HTERT RPE-1 (cell line): ENCODE results near the gene CPLX4.

Source experiments
- in situ Hi-C: fragments of 300-500 bp; cut with MboI; formaldehyde crosslinking; loops from 4 replicates; pipeline ENCODE4 v1.14.3; 2020; ENCODE audit warnings: low sequenced_read_pairs

Gene CPLX4

DNA sequence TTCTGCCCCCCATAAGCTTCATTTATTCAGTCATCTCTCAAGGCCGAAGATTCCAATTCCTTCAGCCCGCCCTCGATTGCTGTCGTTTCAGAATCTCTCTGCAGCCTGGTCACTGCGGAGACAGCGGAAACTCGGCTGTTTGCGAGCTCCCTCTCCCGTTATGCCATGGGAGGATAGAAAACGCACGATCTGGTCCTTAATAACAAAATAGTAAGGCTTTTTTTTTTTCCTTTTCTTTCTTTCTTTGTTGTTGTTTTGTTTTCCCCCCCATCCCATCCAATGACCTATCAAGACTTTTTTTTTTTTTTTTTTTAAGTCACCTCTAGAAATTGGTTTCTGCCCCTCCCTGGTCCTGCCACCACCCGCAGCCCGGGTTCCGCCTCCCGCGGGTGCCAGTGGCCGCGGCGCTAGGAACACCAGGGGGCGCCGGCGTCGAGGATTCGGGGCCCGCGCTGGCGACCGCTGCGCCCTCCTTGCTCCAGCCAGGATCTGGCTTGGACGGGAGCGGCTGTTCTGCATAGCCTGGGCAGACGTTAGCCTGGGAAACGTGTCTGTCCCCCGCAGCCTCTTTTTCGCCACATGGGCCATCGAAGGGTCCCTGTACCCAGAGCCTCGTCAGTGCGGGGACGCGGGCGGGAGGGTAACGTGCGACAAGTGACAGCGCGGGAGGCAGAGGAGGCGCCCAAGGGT, 10.1 kb downstream of the CPLX4 start:
- in situ Hi-C loops = no loop called here

DNA sequence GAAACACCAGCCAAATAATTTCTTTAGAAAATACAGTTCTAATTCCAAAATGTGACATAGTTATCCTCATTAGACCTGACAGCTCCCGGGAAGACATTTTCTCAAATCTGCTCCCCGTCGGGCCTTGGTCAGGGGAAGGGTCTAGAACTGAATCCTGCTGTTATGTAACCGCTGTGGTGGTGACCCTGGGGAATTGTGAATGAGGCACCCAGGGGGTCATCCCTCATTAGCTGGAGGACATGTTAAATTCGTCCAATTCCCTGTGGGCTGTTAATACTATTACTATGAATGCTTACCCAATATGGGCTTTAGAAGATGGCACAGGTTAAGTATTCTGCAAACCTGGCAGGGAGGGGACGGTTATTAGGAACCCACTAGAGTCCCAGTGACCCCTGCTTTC, 11.8 kb downstream of the CPLX4 start:
- in situ Hi-C loops = no loop called here

DNA sequence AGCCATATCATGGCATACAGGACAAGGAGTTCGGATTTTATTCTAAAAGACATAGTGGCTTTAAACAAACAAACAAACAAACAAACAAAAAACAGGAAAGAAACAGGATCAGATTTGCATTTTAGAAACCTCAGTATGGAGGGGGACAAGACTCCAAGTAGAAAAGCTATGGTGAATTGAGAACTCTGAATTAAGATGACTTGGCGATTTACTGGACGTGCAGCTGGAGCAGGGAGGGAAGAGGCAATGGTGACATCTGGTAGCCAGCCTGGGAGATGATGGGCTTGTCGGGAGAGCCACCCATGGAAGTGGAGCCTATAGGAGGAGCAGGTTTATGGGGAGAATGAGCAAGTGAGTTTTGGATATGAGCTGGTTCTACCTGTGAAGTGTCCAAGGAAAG, 13.2 kb downstream of the CPLX4 start:
- in situ Hi-C loops = no loop called here

DNA sequence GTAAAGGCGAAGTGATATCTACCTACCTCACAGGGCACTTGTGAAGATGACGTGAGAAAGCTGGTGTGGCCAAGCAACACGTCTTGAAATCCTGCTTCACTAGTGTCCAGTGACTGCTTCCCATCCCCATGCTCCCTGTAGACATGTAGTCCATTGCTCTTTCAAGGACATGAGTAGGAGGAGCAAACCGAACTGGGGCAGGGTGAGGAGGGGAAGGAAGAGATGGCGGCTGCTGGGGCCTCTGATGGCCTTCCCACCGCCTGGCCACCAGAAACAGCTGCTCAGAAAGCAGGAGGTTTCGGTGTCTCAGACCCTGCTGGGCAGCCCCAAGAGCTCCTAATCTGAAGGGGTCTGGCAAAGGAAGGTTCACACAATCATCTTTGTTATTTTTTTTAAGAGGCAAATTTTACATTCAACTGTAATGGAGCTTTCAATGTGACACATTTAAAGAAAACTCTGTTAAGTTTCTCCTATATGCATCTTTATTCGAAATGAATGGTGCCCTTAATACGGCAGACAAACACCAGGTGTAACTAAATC, 14.7 kb downstream of the CPLX4 start:
- in situ Hi-C loops = no loop called here

DNA sequence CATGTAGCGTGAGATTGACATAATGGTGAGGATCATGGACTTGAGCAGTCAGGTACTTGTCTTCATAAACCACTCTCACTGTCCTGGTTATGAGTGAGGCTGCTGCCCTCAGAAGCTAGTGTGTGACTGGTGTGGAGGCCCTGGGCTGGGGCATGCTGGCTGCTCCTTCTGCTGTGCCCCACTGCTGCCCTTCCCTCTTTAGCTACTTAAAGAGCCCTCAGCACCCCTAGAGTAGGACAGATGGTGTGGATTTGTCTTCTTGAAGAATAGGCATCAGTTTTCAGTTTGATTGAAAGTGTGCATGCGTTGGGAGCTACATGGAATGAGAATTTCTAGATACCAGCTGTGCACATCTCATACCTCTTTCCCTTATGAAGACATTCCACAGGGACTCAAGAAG, 15.4 kb downstream of the CPLX4 start:
- in situ Hi-C loops = no loop called here

DNA sequence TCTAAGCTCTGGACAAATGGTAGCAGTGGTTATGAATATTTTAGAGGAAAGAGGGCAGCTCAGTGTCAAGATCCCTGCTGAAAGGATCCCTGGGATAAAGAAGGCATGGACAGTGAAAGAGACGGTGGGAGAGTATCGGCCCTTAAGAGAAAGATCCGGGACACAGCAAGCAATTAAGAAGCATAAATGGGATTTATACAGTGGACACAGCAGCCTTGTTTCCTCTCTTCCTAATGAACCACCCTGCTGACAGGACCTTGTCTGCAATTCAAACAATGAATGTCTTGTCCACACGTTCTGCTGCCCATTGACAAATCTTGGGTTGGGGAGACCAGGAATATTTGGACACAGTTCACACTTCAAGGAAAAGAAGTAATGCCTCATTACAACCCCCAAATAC, 16.5 kb downstream of the CPLX4 start:
- in situ Hi-C loops = no loop called here

DNA sequence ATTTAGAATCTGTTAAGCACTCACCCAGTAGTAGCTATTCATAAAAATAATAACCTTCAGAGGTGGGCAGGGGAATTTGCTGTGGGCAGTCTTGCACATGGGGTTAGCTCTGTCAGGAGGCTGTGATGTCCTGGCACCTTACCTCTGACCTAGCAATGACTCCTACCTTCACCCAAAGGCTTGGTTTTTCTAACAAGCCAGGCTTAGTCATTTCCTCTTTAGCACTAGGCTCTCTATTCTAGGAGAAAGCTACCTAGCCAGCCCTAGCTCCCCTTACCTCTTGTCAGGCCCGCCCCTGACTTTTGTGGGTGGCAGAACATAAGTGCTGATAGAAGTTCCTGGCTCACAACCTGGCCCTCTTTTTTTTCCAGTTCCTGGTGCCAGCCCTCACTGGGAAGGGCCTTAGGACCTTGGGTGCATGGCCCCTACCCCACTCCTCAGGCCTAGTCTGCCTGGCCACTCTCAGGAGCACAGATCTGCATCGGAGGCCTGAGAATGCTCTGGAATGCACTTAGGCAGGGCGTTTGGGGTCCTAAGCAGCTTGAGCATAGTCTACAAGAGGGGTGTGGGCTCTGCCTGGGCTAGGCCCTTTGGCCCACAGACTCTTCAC, 17.7 kb downstream of the CPLX4 start:
- in situ Hi-C loops = no loop called here

DNA sequence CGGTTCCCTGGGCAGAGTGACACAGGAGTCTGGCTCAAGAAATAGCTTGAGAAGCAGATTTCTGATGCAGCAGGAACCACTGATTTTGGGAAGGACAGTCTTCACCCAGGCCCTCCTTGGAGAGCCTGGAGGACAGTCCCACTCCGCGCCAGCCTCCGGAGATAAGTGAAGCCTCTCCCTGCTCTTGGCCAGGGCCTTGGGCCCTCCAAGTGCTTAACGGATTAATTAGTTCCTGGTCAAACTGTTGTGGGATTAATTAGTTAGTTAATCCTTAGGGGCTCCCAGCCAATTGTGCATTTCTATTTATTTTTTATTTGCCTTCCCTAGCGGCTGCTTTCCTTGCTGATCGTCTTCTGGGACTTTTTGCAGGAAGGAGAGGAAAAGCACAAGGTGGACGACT, 19.6 kb downstream of the CPLX4 start:
- in situ Hi-C loops = no loop called here

DNA sequence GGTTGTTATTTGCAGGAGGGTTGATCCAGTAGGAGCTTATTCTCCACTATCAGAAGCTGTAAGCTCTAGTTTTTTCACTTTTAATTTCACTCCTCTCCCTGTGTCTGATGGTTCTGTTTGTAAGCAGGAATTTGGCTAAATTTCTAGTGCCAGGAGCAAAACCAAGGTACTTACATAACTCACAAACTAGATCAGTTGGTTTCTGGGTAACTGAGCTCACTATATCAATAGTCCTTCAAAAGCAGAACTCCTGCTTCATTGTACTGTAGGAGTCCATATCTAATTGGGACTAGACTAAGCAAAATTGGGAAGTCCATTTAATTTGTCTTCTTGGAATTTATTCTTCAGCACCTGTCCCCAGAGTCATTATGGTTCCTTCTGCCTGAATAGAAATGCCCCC, 25.1 kb downstream of the CPLX4 start:
- in situ Hi-C loops = no loop called here

DNA sequence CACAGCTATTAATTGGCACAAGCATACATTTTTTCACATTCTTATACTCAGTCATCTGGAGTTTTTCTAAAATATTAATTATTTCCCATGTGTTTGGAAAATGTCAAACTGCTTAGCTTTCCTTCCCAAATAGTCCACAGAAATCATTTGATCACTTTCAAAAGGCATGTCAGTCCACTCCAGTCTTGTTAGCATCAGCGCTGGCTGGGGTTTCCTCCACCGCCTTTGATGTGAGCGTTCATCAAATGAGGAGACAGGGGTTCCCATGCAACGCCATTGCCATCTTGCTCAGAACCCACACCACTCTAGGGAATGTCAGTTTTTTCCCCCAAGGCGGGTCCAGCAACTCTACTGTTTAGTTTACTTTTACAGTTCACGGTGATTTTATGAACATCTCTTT, 32.1 kb downstream of the CPLX4 start:
- in situ Hi-C loops = no loop called here

DNA sequence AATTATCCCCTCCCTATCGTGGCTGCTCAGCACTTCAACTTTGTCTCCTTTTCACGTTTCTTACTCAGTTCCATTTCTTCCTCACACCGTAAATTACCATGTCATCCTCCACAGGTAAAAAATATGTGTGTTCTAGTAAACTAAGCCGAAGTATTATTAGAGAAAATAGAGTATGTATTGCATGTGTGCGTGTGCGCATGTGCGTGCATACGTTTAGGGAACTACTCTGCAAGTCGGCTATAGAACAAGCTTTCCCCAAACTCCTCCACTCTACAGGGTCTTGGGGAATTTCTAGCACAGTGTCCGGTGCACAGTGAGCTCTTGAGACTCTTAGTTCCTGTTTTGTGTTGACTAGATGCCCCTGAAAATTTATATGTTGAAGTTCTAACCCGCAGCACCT, 36.1 kb downstream of the CPLX4 start:
- in situ Hi-C loops = no loop called here

DNA sequence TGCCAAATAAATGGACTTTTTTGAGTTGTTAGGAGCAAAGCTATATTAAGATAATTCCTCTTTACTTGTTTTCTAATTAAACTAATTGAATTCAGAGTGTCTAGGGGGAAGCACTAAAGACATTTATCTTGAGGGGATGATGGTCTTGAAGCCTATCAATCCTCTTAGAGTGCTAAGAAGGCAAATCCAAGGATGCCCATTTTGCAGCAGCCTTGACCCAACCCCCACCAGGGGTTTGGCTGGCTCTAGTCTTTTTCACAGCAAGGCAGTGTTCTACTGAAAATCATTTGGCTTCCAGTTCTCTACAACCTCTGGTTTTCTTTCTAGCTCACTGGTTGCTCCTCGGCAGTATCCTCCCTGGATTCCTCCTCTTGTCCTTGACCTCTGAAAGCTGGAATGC, 38.7 kb downstream of the CPLX4 start:
- in situ Hi-C loops = no loop called here

DNA sequence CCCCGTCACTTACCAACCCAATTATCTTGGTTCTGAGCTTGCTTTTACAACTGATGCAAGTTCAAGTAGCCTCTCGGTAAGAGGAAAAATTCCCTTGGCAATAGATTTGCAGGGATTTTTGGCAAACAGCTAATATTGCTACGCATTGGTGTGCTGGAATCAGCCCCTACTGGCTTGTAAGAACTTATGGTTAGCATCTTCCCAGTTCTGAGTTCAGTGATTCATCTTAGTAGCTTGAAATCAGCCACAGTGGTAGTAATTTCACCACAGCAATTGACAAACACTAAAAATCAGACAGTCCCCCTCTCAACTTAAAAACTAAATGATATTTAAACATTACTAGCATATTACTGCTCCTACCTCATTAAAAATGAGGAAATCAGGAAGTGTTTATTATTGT, 39.3 kb downstream of the CPLX4 start:
- in situ Hi-C loops = no loop called here

DNA sequence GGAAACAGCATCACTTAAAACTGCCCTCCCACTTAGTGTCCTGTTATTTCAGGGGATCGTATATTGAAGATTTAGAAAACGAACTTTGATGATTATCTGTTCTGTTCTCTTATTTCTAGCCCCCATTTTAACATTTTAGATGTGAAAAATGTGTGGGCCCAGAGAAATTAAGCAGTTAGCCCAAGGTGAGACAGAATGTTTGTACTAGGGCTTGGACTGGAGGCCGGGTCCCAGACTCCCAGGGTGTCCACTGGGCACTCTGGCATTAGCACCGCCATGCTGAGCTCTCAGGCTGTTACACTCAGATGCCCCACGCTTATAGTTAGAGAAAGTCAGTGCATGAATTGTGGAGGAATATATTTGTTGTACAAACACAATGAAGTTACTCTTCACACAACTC, 39.7 kb downstream of the CPLX4 start:
- in situ Hi-C loops = no loop called here

DNA sequence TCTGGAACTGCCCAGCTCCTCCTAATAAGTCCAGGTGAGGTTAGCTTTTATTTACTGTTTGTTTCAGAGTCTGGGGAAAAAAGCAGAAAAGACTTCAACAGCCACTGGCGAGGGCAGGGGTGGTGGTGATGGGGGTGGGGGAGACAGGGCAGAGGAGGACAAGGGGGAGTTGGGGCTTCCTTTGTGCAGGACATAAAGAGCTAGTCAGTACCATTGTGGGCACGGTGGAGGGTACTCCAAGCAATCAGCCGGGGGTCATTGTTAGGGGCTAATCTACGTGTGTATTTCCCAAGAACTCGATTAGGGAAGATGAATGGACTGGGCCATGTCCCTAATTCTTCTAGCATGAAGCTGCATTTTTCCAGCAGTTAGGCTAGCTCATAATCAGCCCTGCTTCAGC, 42.4 kb downstream of the CPLX4 start:
- in situ Hi-C loops = no loop called here

DNA sequence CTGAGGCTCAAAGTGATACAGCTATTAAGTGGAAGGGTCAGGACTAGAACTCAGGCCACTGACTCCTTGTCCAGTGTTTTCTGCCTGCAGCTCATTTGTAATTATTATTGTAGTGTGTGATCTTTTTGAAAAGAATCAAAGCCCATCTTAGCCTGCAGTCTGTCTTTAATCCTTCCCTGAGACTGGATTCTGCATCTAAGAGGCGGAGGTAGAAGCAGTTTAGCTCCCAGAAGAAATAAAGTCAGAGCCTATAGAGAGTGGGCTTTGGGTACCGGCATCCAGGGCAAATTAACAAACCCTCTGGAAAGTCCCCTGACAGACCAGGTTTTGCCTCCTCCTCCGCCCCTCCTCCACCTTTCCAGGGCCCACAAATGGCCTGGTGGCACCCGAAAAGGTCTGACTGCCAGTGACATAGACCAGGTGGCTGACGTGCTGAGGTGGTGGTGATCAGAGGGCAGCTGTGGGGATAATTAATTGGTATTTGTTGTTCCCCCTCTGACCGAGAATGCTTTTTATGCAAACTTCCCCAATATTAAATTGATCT, 43.0 kb downstream of the CPLX4 start:
- in situ Hi-C loops = no loop called here

DNA sequence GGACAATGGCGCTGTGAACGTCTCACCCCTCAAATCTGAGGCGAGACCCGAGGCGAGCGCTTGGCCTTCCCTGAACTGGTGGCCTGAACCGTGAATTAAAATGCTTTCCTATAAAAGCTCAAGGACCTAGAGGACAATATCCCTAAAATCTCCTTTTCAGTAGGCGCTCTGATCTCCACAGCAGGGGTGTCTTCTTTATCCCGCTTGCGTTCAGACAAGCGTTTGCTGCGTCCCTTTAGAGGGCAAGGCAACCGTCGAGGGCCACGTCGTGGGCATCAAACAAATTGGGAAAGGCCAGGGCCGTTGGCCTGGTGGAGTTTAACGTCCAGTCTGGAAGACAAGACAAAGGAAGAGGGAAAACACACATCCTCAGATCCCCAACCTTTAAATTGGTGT, 43.9 kb downstream of the CPLX4 start:
- in situ Hi-C loops = no loop called here

DNA sequence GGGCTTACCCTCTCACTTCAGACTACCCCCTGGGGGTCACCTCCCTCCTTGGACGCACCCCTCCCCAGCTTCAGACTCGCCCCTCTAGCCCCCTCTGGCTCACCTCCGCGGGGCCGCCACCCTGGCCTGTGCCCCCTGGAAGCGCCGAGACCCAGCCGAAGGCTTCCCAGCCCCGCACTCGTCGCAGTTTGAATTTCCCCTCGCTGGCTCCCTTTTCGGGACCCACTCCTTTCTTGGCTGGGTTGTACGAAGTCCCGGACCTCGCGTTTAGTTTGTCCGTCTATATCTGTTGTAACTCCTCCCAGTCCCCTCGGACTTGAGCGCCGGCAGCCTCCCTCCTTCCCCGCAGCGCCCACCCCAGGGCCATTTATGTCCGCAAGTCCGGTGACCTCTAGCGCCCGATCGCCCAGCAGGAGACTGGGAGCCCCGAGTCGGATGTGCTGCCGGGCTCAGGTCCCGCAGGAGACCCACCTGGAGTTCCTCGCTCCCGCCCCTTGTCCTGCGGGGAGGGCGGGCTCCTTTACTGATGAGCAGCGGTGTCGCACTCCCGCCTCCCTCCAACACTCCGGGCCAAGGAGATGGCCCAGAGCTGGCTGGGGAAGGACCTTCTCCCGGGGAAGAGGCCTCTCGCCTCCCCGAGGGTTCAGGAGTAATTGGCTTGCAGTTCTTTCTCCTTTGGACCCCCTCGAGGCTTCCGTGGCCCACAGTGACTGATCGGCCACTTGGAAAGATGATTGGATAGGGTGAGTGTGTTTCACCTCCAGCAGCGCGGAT, 44.5 kb downstream of the CPLX4 start:
- in situ Hi-C loops = no loop called here

DNA sequence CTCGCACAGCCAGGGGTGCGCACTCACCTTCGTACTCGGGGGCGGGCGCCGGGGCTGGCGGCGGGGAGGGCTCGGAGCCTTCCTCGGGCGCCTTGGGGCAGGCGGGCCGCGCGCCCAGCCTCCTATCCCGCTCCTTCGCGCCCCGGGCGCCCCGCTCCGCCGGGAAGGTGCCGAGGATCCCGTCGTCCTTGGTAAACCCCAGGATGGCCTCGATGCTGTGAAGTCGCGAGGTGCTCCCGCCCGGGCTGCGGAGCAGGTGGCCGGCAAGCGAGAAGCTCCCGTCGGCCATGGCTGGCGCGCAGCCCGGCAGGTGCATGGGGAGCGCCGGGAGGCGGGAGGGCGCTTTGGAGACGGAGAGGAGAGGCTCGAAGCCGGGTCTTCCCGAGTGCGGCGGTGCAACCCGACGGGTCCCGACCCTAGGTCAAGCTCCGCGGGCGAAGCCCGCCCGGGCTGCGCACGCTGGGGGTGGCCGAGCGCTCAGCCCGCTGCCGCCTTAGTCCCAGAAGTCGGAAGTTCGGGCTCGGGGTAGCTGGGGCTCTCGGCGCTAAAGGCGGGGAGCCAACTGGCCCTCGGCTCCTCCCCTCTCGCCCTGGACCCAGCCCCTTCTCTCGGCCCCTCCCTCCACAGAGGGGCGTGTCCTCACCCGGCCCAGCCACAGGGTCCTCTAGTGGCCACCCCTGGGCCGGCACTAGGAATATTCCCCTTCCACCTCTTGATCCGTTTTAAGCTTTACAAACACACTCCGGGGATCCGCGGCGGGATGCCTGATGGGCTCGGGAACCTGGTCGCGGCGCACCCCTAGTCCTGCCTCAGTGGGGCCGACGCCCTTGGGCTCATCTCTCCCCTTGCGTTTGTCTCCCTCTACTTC, 45.3 kb downstream of the CPLX4 start, which contains the start of gene RAX:
Gene RAX (minus strand): TSS at position 564 of the 868 bp plus-strand sequence. CDS start 248 bp downstream, at position 316.
- in situ Hi-C loops = no loop called here

DNA sequence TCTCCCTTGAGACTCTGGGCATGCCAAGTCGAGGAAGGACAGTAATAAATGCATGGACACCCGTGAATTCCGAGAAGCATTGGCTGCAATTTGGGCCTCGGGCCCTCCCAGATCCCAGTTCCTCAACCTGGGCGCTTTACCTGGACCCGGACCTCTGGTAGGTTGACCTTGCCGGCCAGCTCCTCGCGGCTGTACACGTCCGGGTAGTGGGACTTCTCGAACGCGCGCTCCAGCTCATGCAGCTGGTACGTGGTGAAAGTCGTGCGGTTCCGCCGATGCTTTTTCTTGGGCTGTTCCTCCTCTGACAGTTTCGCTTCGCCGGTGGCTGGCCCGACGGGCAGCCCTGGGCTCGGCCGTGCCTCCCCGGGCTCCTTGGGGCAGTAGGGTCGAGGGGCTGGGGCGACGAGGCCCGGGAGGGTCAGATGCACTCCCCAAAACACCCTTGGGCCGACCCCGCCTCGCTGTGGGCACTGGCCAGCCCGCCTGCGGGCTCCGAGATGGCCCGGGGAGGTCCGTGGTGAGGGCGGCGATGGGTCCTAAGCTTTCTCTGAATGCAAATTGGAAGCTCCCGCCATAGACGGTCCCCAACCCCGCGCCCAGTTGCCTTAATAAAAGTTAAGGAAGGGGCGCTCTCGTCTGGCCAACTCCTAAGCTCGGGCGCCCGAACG, 46.1 kb downstream of the CPLX4 start:
- in situ Hi-C loops = no loop called here
